GM12878 (cell line): ENCODE data around the gene ITPR2. TPM values are rescaled to one million over a fixed set of nuclear protein-coding genes. Genes with fewer than 3 reads are reported as not detected.

ENCODE experiments used
- BACH1 ChIP-seq: fragments of 450-650 bp; IDR thresholded peaks from 2 replicates; pipeline ENCODE4 v1.6.1; 2017; ENCODE audit warnings: mild to moderate bottlenecking, borderline replicate concordance
- CHD4 ChIP-seq: fragments of 200-600 bp; sonication (generic); IDR thresholded peaks from 2 replicates; pipeline ENCODE4 v1.6.1; 2016; ENCODE audit warnings: mild to moderate bottlenecking
- ELK1 ChIP-seq: IDR thresholded peaks from 2 replicates; pipeline ENCODE4 v1.6.1; 2012; ENCODE audit warnings: low read depth, low read length, improper control_type of control experiment
- IRF3 ChIP-seq: fragments of 450-650 bp; IDR thresholded peaks from 2 replicates; pipeline ENCODE4 v1.6.1; 2014; ENCODE audit warnings: mild to moderate bottlenecking
- KDM1A ChIP-seq: fragments of 200-600 bp; sonication (generic); IDR thresholded peaks from 2 replicates; pipeline ENCODE4 v1.6.1; 2016; ENCODE audit warnings: borderline replicate concordance
- NFYA ChIP-seq: IDR thresholded peaks from 2 replicates; pipeline ENCODE4 v1.6.1; 2011; ENCODE audit warnings: low read depth, mild to moderate bottlenecking, low read length, improper control_type of control experiment, borderline replicate concordance
- NRF1 ChIP-seq: conservative IDR thresholded peaks from 2 replicates; pipeline ENCODE4 v1.6.1; 2011; ENCODE audit warnings: mild to moderate bottlenecking, low read depth, low read length, improper control_type of control experiment
- PRDM15 ChIP-seq: fragments of 450-650 bp; formaldehyde crosslinking; IDR thresholded peaks from 2 replicates; pipeline ENCODE4 v1.4.0; 2020; ENCODE audit warnings: mild to moderate bottlenecking, moderate library complexity
- RAD51 ChIP-seq: fragments of 450-650 bp; IDR thresholded peaks from 2 replicates; pipeline ENCODE4 v1.6.1; 2016; ENCODE audit warnings: moderate library complexity, mild to moderate bottlenecking, inconsistent platforms
- RELA ChIP-seq: fragments of 450-650 bp; IDR thresholded peaks from 2 replicates; pipeline ENCODE4 v1.8.0; 2014; ENCODE audit warnings: borderline replicate concordance; ENCODE audit not compliant: partially characterized antibody
- RUNX3 ChIP-seq: IDR thresholded peaks from 2 replicates; pipeline ENCODE4 v1.6.1; 2012; ENCODE audit warnings: low read length, inconsistent platforms
- SMC3 ChIP-seq: IDR thresholded peaks from 2 replicates; pipeline ENCODE4 v1.6.1; 2011; ENCODE audit warnings: low read length, improper control_type of control experiment, borderline replicate concordance
- STAT1 ChIP-seq: fragments of 450-650 bp; conservative IDR thresholded peaks from 2 replicates; pipeline ENCODE4 v1.6.1; 2014; ENCODE audit warnings: antibody characterized with exemption, mild to moderate bottlenecking
- SUPT20H ChIP-seq: IDR thresholded peaks from 2 replicates; pipeline ENCODE4 v1.6.1; 2011; ENCODE audit warnings: low read depth, mild to moderate bottlenecking, low read length, moderate library complexity, borderline replicate concordance; ENCODE audit not compliant: control insufficient read depth
- TBL1XR1 ChIP-seq: IDR thresholded peaks from 2 replicates; pipeline ENCODE4 v1.6.1; 2012; ENCODE audit warnings: low read depth, low read length, improper control_type of control experiment
- ZNF592 ChIP-seq: fragments of 450-650 bp; IDR thresholded peaks from 2 replicates; pipeline ENCODE4 v1.6.1; 2017; ENCODE audit warnings: mild to moderate bottlenecking, moderate library complexity
- ZZZ3 ChIP-seq: IDR thresholded peaks from 2 replicates; pipeline ENCODE4 v1.6.1; 2011; ENCODE audit warnings: low read depth; ENCODE audit not compliant: control insufficient read depth, insufficient read length
- polyA plus RNA-seq, 11 experiments: library from polyadenylated mRNA; depleted of rRNA in 4 of 11; unstranded in 6 of 11; stranded (reverse) in 5 of 11; fragments of >200 nt; fragmentation: Nextera tagmentation in 4 of 11; fragmentation: Illumina TruSeq in 1 of 11; extraction: Ambion mirVana in 4 of 11; extraction: Trizol in 1 of 11; gene quantifications; 1 replicate in 1 of 11; 2 replicates in 10 of 11; pipeline versions ENCODE4 v1.2.1 to v1.2.3, GENCODE V29; 2011 to 2016; ENCODE audit warnings: inconsistent platforms in 2 of 11, missing spikeins in 2 of 11, low read depth in 1 of 11
- total RNA-seq, 4 experiments: library from RNA; depleted of rRNA in 3 of 4; stranded (reverse); fragments of >200 nt in 3 of 4; fragmentation: Illumina TruSeq in 1 of 4; extraction: Trizol in 1 of 4; gene quantifications; 2 replicates each; pipeline versions ENCODE4 v1.2.1 to v1.2.3, GENCODE V29; 2013 to 2021

ITPR2 gene
- total and polyA plus RNA-seq, 10 of the 15 experiments (the other 5 are each of a cell fraction or from before 2014, with no cell fraction given): 7.5 to 76.2 (median 47.1) TPM

GRCh38 chr12:26831951-26832821 is 808 bp downstream of the ITPR2 start (continued):
- TF ChIP-seq PRDM15 (CRISPR knock-in tag): no peak
- 0 out of 2 replicates have a peak, but pooled peaks have one; percentile 19 for TF ChIP-seq SMC3
- no peak for TF ChIP-seq CHD4
- TF ChIP-seq RAD51: no peak
- no peak for TF ChIP-seq KDM1A
- peak; percentile 55 for TF ChIP-seq RUNX3
- no peak for TF ChIP-seq NFYA
- no peak for TF ChIP-seq ZNF592
- no peak for TF ChIP-seq ZZZ3
- no peak for TF ChIP-seq TBL1XR1
- no peak for TF ChIP-seq IRF3
- TF ChIP-seq SUPT20H: no peak
- no peak for TF ChIP-seq STAT1
- no peak for TF ChIP-seq RELA
- TF ChIP-seq BACH1: no peak; the same call in 1 of the 2 replicates
- TF ChIP-seq NRF1: no peak
- no peak for TF ChIP-seq ELK1
